ENCODE results near the gene SLC6A4.
"Not testable (repeated sequence)": the region's sequence is repeated elsewhere in the genome, so short reads cannot be mapped to it uniquely, and the experiment has no call there.

SLC6A4 gene

DNA sequence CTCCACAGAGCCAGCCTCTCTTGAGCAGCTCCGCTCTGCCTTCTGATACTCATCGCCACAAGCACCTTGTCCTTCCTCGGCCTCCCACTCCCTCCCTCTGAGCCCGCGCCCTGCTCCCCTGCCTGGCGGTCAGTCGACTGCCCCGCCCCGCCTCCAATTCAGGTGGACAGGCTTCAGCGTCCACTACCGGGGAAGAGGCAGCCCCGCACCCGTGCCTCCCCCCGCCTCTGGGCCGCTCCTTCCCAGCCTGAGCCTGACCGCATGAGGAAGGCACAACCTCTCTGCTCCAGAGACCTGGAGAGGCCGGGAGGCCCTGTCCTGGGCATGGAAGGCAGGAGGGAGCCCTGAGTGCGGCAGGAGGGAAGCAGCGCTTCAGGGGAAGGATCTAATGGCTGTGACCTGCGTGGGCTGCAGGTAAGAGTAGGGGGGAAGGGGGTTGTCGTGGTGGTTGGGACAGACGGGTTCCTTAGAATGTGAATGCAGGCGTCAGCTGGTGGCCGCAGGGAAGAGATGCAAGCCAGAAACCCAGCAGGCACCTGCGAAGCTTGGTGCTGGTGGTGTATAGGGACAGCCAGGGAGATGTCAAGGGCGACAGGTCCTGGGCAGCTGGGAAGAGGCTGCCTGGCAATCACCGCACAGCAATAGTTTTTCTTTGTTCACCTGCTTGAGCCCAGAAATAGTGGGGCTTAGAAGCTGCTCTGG, 3.0 kb upstream of the SLC6A4 start:
- DNase-seq (ENCODE audit: low read depth), result no peak

GRCh38 chr17:30238003-30238344, 2.5 kb upstream of the SLC6A4 start:
- DNase-seq (ENCODE audit: low read depth), result no peak

DNA sequence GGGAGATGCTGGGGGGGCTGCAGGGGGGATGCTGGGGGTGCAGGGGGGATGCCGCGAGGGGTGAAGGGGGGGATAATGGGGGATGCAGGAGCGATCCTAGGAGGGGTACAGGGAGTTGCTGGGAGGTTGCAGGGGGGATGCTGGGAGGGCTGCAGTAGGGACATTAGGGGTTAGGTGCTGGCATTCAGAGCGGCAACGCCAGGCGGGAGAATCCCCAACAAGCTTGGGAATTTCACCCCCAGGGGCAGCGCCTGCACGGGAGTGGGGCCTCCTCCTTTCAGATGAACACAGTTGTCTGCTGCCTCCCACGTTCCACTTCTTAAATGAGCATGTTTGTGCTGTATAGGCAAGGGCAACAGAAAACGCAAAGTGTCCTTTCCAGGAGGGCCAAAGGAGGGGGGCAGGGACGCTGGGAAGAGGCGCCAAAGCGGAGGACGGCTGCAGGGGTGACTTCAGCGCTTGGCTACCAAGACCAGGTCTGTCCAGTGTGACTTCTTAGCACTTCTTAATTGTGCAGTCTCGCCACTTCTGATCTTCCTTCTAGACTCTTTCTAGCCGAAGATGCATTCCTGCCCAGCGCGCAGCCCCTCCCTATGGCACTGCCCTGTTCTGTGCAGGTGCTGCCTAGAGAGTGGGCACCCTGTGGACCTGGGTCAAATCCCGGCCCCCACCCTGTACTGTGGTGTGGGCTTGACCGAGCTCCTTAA, 2.0 kb upstream of the SLC6A4 start:
- no peak for DNase-seq (ENCODE audit: low read depth)

DNA sequence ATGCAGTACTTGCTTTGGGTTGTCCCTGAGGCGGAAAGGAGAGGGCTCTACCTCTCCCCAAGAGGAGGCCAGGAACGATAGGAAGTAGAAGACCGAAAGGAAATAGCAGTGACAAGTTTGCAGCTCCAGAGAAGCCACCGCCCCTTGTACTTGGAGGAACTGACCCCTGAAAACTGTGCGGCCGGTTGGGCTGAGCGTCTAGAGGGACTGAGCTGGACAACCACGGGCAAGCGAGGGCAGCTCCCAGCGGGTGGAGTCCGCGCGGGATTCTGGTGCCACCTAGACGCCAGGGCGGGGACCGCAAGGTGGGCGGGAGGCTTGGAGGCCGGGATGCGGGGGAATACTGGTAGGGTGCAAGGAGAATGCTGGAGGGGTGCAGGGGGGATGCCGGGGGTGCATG, 1.3 kb upstream of the SLC6A4 start:
- no peak for DNase-seq (ENCODE audit: low read depth)

DNA sequence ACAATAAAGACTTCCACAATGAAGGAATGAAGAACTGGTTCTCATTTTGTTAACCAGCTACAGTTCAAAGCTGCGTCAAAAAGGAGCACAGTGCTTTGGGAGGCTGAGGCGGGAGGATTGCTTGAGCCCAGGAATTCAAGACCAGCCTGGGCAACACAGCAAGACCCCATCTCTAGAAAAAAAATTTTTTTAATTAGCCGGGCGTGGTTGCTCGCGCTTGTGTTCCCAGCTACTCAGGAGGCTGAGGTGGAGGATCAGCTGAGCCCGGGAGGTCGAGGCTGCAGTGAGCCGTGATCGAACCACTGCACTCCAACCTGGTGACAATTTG, 764 bp upstream of the SLC6A4 start:
- DNase-seq (ENCODE audit: low read depth), result no peak

DNA sequence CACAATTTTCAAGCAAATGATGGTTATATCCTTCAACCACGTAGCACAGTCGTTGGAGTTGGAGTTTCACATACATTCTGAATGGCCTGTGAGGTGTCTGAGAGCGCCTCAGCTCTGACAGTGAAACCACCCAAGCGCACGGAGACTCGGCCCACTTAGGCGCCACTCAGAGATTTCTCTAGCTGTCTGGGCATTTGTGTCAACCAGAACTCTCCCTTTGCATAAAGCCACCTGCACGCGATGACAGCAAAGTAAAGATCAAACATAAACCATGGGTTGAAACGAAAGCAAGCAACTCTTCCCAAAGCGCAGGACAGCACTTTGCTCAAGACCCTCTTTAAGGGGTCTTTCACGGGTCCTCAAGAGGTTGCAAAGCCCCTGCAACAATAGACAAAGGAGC, 533 bp downstream of the SLC6A4 start:
- DNase-seq (ENCODE audit: low read depth), result no peak

DNA sequence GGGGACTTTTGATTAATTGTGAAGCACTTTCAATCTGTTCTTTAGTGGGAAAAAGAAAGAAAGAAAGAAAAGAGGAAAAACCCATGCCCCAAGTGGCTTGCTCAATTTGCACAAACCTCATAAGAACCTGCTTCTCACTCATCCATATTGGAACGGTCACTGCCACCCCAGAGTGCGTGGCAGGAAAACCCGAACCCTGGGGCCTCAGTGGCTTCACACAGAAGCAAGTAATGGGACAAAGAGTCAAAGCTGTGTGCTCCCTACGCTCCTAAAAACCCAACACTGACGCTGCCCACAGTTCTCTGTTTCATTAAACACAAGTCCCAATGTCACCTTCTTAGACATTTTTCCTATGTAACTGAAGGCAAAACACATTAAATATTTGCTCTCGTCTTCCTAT, 1.2 kb downstream of the SLC6A4 start:
- no peak for DNase-seq (ENCODE audit: low read depth)

DNA sequence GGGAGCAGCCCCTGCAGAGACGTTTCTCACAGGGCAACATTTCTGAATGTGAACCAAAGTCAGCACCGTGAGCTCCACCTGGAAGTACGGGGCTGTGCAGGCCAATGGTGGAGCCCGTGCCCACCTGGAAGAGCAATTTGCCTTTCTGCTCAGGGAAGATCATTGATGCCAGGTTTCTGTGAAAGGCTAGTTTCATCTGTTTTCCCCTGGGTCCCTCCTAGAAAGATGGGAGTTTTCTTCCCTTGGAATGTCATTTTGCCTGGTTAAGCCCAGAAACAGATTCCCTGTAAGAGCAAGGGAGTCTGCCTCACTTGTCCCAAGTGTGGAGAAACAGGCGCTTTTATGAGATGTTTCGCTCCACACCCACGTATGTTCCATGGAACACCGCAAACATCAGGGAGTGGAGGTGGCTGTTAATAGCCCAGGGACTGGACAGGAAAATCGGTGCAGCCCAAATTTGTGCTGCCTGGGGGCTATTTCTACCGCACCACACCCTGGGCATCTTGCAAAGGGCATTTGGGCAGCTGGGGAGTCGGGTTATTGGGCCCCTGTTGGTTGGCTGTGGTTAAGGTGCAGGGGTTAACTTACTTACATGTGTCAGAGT, 2.6 kb downstream of the SLC6A4 start:
- DNase-seq (ENCODE audit: low read depth), result no peak

DNA sequence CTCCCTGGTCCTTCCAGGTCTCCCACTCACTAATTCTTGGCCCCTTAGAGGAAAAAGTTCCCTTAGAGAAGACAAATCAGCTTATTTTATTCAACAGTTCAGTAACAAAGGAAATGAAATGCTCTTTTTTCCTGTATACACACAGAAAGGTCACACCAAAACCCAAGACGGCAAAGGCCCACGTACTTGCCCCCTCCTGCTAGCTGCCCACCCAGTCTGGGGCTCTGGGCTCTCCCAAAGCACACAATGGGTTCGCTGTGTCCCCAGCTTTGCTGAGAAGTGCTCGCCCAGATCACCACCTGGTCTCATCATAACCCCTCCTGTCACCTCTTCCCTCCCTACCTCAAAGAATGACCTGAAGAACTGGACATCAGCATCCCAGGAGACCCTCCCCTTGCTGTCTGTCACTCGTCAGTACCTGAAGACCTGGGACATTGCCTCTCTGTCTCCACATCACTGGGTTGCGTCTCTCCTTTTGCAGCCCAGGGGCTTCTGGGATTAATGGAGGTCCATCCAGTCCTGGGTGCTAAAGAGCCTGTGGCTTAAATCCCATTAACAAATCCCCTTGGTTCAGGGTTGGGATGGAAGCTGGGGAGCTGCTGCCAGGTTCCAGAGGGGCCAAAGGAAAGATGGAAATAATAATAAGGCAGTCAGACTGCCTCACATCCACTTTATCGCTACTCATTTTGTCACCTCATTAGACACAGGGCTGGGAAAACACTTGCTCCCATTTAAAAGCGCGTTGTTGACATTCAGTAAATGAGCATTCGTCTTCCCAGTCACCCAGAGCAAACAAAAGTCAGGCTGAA, 3.3 kb downstream of the SLC6A4 start:
- DNase-seq (ENCODE audit: low read depth), result no peak

DNA sequence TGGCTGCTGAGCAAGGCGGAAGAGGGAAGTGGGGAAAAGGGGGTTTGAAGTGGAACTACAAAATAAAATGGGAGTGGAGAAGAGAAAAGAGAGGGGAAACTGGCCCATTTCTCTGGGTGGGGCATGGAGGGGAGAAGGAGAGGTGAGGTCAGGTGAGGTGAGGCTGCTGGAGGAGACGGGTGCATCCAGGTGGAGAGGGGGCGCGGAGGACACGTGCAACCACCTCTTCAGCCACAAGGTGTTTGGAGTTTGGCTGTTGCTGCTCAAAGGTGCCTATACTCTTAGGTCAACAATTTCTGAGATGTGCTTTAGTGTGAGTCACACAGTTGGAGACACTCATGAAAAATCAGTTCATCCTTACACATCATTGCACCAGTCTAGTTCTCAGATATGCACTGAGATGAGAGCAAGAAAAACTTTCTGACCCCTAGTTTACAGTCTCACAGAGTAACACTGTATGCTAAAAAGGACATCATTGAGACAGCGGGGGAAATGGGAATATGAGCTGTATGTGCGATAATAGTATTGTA, 4.8 kb downstream of the SLC6A4 start:
- no peak for DNase-seq (ENCODE audit: low read depth)

DNA sequence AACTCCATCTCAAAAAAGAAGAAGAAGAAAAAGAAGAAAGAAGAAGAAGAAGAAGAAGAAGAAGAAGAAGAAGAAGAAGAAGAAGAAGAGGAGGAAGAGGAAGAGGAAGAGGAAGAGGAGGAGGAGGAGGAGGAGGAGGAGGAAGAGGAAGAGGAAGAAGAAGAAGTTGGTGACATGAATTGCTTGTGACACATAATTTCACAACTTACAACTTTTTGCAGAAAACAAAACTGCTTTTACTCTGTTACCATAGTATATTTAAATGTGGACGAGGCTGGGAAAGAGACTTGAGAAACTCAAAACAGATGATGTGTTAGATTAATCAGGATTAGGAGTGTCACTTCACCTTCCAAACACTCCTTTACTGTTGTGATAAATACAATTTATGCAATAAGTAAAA, 5.5 kb downstream of the SLC6A4 start:
- DNase-seq (ENCODE audit: low read depth), result not testable (repeated sequence)

- DNase-seq (ENCODE audit: low read depth), result no peak
These were observed 6.5 kb downstream of the SLC6A4 start for GRCh38 chr17:30229012-30229411.

GRCh38 chr17:30228011-30228410, 7.5 kb downstream of the SLC6A4 start:
- DNase-seq (ENCODE audit: low read depth), result no peak

DNA sequence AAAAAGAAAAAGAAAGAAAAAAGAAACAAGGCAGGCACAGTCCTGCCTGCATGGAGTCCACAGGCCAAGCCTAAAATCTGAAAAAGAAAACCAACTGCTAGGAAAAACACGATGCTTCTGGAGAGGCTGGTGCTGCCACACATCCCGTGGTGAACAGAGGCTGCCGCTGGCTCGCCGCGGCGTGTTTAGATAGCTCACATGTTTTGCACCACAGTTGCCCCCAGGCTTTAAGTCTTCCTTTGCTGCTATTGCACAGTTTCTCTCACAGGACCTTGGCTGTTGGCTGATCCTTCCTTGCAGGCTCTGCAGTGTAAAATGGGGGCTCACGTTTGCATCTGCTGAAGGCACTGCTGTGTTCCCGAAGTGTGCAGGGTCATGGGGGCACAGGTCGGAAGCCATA, 8.6 kb downstream of the SLC6A4 start:
- no peak for DNase-seq (ENCODE audit: low read depth)

GRCh38 chr17:30225919-30226553, 9.5 kb downstream of the SLC6A4 start:
- no peak for DNase-seq (ENCODE audit: low read depth)

GRCh38 chr17:30225112-30225511, 10.4 kb downstream of the SLC6A4 start:
- DNase-seq (ENCODE audit: low read depth), result no peak

DNA sequence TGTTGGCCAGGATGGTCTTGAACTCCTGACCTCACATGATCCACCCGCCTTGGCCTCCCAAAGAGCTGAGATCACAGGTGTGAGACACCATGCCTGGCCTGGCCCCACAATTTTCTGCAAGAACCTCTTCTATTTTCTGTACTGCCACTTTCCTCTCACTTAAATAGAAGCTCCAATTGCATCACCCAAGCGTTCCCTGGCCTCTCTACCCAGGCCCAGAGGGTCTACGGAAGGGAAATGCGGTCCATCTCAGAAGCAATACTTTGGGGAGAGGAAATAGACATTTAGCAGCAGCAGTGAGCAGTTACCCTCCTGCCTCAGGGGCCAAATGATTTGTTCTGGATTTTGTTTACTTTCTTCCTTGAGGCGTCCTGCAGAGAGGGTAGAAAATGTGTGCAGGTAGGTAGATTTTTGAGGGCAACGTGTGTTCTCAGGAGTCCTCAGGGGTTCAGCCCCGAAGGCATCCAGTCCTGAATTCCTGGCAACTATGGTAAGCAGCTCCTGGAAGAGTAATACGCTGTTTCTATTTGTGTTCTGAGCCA, 11.0 kb downstream of the SLC6A4 start:
- no peak for DNase-seq (ENCODE audit: low read depth)

- DNase-seq (ENCODE audit: low read depth), result no peak
These were observed 12.7 kb downstream of the SLC6A4 start for GRCh38 chr17:30222721-30223175.

GRCh38 chr17:30222251-30222650, 13.2 kb downstream of the SLC6A4 start:
- DNase-seq (ENCODE audit: low read depth), result no peak

- no peak for DNase-seq (ENCODE audit: low read depth)
These were observed 14.2 kb downstream of the SLC6A4 start for GRCh38 chr17:30221346-30221745.

GRCh38 chr17:30220414-30220813, 15.1 kb downstream of the SLC6A4 start:
- DNase-seq (ENCODE audit: low read depth), result no peak

GRCh38 chr17:30219833-30220232, 15.7 kb downstream of the SLC6A4 start:
- no peak for DNase-seq (ENCODE audit: low read depth)
